Left ventricle myocardium inferior (tissue), 1 donor: ENCODE results near the gene PTPRJ. TPM values are rescaled to one million over a fixed set of nuclear protein-coding genes. Genes with fewer than 3 reads are reported as not detected.
"Not testable (repeated sequence)": the region's sequence is repeated elsewhere in the genome, so short reads cannot be mapped to it uniquely, and the experiment has no call there.

ENCODE experiments used
- DNase-seq: peaks from one replicate; pipeline ENCODE4 v3.0.0-alpha.2; 2020
- H3K27ac ChIP-seq: fragments of 200-600 bp; replicated peaks from 2 replicates; pipeline ENCODE4 v1.8.0; 2021
- H3K27me3 ChIP-seq: fragments of 200-600 bp; 2 replicates; pipeline ENCODE4 v1.8.0; 2021; ENCODE audit warnings: low read depth
- H3K36me3 ChIP-seq: fragments of 200-600 bp; 2 replicates; pipeline ENCODE4 v1.8.0; 2021
- H3K4me1 ChIP-seq: fragments of 200-600 bp; 2 replicates; pipeline ENCODE4 v1.8.0; 2021
- H3K4me3 ChIP-seq: fragments of 200-600 bp; 2 replicates; pipeline ENCODE4 v1.8.0; 2021; ENCODE audit warnings: mild to moderate bottlenecking, moderate library complexity
- H3K9me3 ChIP-seq: fragments of 200-600 bp; replicated peaks from 2 replicates; pipeline ENCODE4 v1.8.0; 2021
- intact Hi-C: fragments of 100-400 bp; cut with micrococcal nuclease; formaldehyde crosslinking; loops from one replicate; pipeline ENCODE4 v1.11.0; 2022
- microRNA-seq: library from miRNA; unstranded; fragments of <30 nt; microRNA quantifications from one replicate; pipeline ENCODE4 v1.2.0, GENCODE V29; 2020
- total RNA-seq: library from RNA; stranded (reverse); fragmentation: NEBNext Ultra II Directional; extraction: Animal tissue kit (Norgen Biotek cat#: 25700); gene quantifications from one replicate; pipeline ENCODE4 v1.2.1, GENCODE V29; 2021
- TF ChIP-seq, protein P1 (sequence below): fragments of 200-600 bp; IDR thresholded peaks from 2 replicates; pipeline ENCODE4 v1.8.0; 2021; ENCODE audit warnings: antibody characterized with exemption, mild to moderate bottlenecking, borderline replicate concordance
- donor health status: DM: no; HTN: yes; CAD: no; lungs with severe emphysema.

Gene PTPRJ
- total RNA-seq, 1 donor from 2014 or later, result 6.8 TPM

DNA sequence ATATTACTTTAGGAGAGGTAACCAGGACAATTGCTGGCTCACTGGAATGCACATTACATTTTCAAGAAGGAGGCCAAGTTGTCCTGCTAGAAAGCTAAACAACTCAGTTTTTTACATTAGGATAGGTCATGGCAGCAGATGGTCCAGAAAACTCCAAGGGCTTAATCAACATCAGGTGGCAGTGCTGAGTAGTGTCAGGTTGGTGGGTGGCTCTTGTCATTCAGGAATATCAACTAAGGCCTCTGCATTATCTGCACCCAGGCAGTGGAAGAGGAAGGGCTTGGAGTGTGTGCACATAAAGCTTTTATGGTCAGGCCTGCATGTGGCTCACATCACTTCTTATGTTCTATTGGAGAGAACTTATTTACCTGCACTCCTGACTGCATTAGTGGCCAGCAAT is 204.1 kb downstream of the PTPRJ start:
- no peak for DNase-seq
- Histone ChIP-seq H3K27me3 (no peaks in the 10 kb centered on the region), H3K27ac (peak overlapping the region; percentile 84), H3K36me3 (no peaks in the 10 kb centered on the region), H3K4me1 (peaks cover 17% of the 10 kb centered on the region), H3K9me3 (no peaks in the 10 kb centered on the region), H3K4me3 (no peak overlapping the region)
- TF ChIP-seq, protein P1, sequence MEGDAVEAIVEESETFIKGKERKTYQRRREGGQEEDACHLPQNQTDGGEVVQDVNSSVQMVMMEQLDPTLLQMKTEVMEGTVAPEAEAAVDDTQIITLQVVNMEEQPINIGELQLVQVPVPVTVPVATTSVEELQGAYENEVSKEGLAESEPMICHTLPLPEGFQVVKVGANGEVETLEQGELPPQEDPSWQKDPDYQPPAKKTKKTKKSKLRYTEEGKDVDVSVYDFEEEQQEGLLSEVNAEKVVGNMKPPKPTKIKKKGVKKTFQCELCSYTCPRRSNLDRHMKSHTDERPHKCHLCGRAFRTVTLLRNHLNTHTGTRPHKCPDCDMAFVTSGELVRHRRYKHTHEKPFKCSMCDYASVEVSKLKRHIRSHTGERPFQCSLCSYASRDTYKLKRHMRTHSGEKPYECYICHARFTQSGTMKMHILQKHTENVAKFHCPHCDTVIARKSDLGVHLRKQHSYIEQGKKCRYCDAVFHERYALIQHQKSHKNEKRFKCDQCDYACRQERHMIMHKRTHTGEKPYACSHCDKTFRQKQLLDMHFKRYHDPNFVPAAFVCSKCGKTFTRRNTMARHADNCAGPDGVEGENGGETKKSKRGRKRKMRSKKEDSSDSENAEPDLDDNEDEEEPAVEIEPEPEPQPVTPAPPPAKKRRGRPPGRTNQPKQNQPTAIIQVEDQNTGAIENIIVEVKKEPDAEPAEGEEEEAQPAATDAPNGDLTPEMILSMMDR, result no peak
- intact Hi-C loops, result no loop called here

DNA sequence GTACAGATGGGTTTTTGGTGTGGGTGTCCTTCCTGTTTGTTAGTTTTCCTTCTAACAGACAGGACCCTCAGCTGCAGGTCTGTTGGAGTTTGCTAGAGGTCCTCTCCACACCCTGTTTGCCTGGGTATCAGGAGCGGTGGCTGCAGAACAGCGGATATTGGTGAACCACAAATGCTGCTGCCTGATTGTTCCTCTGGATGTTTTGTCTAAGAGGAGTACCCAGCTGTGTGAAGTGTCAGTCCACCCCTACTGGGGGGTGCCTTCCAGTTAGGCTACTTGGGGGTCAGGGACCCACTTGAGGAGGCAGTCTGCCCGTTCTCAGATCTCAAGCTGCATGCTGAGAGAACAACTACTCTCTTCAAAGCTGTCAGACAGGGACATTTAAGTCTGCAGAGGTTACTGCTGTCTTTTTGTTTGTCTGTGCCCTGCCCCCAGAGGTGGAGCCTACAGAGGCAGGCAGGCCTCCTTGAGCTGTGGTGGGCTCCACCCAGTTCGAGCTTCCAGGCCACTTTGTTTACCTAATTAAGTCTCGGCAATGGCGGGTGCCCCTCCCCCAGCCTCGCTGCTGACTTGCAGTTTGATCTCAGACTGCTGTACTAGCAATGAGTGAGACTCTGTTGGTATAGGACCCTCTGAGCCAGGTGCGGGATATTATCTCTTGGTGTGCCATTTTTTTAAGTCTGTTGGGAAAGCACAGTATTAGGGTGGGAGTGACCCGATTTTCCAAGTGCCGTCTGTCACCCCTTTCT is 210.7 kb downstream of the PTPRJ start:
- peaks cover 29% of the 10 kb centered on the region for H3K9me3 ChIP-seq
- intact Hi-C loops, result not testable (repeated sequence)

DNA sequence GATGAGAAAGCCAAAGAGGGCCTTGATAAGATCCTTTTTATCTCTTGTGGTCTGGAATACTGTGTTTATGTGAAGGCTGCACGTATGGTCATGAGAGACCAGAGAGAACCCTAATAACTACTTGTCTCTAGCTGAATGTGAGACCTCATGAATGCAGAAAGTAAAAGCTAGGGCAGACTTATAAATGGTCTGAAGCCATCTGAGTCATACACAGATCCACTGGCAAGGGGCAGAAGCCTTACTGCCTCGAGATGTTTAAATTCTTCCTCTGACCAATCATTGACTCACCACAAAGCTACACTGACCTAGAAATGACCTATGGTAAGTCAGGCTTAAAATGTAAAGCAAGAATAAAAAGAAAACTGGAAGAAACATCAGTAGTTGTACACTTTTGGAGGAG is 213.5 kb downstream of the PTPRJ start:
- Histone ChIP-seq H3K36me3 (no peaks in the 10 kb centered on the region), H3K27me3 (no peaks in the 10 kb centered on the region), H3K4me1 (no peaks in the 10 kb centered on the region), H3K4me3 (no peak overlapping the region), H3K9me3 (peaks cover 43% of the 10 kb centered on the region), H3K27ac (no peak overlapping the region)
- intact Hi-C loops, result no loop called here
- no peak for DNase-seq
- TF ChIP-seq, protein P1, result no peak

More for the DNA sequence above, 210.7 kb downstream of the PTPRJ start:
- H3K4me1 ChIP-seq, H3K27ac ChIP-seq, H3K4me3 ChIP-seq, DNase-seq, H3K27me3 ChIP-seq, H3K36me3 ChIP-seq: not testable (repeated sequence)

DNA sequence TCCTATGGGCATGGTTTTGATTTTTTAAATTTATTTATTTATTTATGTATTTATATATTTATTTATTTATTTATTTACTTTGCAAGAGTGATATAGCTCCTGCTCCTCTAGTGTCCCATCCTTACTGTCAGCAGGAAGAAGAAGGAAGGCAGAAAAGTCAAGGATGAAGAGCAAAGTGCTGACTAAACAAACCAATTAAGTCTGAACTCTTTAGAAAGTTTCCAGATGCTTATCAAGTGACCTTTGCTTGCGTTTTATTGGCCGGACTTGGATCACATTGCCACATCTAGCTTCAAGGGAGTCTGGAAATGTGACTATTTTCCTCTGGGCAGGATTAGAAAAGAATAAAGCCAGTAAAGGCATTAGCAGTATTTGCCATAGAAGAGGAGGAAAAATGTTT is 227.5 kb downstream of the PTPRJ start:
- no peaks in the 10 kb centered on the region for H3K4me1 ChIP-seq

DNA sequence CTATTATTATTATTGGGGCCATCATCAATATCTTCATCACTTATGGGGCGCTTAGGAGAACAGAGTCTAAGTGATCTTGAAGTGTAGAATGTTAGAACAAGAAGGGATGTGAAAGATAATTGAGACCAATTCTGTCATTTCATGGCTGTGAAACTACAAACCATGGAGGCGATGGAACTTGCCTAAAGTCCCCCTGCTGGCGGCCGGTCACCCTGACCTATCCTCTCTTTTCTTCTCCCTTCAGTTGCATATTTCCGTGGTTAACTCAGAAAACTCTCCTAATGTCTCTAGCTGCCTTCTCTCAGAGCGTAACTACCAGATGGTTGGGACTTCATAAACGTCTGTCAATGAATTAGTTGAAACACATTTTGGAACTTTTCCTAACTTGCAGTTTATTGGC is 229.7 kb downstream of the PTPRJ start:
- intact Hi-C loops, result no loop called here
- Histone ChIP-seq H3K4me1 (no peaks in the 10 kb centered on the region), H3K27me3 (no peaks in the 10 kb centered on the region), H3K27ac (no peak overlapping the region), H3K4me3 (no peak overlapping the region), H3K9me3 (no peaks in the 10 kb centered on the region), H3K36me3 (no peaks in the 10 kb centered on the region)
- TF ChIP-seq, protein P1, result peak; percentile 21
- DNase-seq, result no peak

More for the DNA sequence above, 227.5 kb downstream of the PTPRJ start:
- no peaks in the 10 kb centered on the region for H3K9me3 ChIP-seq
- TF ChIP-seq, protein P1, result no peak
- no peak for DNase-seq
- H3K4me3 ChIP-seq, result no peak overlapping the region
- H3K27me3 ChIP-seq, result no peaks in the 10 kb centered on the region
- H3K27ac ChIP-seq, result no peak overlapping the region
- H3K36me3 ChIP-seq, result no peaks in the 10 kb centered on the region
- intact Hi-C loops, result no loop called here

DNA sequence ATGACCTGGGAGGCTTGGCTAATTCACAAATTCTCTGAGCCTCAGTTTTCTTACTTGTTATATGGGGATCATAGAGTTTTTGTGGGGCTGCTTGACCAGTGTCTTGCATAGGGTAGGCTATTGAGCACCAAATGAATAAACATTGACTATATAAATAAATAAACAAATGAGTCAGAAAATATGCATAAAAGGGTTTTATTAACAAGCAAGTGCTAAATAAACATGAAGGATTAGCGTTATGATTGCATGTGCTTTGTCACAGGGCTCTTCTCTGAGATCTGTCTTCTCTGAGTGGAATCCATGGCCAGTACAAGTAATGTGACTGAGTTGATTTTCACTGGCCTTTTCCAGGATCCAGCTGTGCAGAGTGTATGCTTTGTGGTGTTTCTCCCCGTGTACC is 236.2 kb downstream of the PTPRJ start, which contains the start of gene OR4B1:
TSS of gene OR4B1 (plus strand) at position 301 of the 400 bp plus-strand sequence. CDS start at position 301, 0 bp downstream.
- no peak for DNase-seq
- Histone ChIP-seq H3K27ac (no peak within 1 kb of the TSS), H3K4me3 (no peak within 1 kb of the TSS), H3K36me3 (no peaks in the 10 kb centered on the region), H3K9me3 (no peaks in the 10 kb centered on the region), H3K4me1 (no peaks in the 10 kb centered on the region), H3K27me3 (no peaks in the 10 kb centered on the region)
- TF ChIP-seq, protein P1, result no peak
- intact Hi-C loops, result no loop called here

Small RNA genes lying within 50 kb of the gene (microRNA-seq; reads per million reads assigned to microRNA genes)
- gene MIR3161, result not detected

Other genes starting within 250 kb of the PTPRJ start
- gene FNBP4, start 213.2 kb upstream of the PTPRJ start, total RNA-seq, result 39.0 TPM
- 12.8 TPM for gene NUP160, start 132.2 kb upstream of the PTPRJ start, total RNA-seq
- gene OR4B1, start 236.3 kb downstream of the PTPRJ start, total RNA-seq, result not detected